Common myeloid progenitor, CD34-positive (primary cell): ENCODE results near the gene DDIT3.
"Not testable (repeated sequence)": the region's sequence is repeated elsewhere in the genome, so short reads cannot be mapped to it uniquely, and the experiment has no call there.

Source experiments
- CTCF ChIA-PET: fragments of 350-600 bp; sonication (Branson Sonifier 250); formaldehyde crosslinking; loops from one replicate; lab custom pipeline; 2021; ENCODE audit warnings: antibody characterized with exemption; lab: Charles Lee
- POLR2A ChIA-PET: fragments of 350-600 bp; sonication (Branson Sonifier 250); formaldehyde crosslinking; loops from one replicate; lab custom pipeline; 2021; ENCODE audit warnings: antibody characterized with exemption; lab: Charles Lee
- DNase-seq, 3 donors: peaks; one replicate each; pipeline versions ENCODE4 v3.0.0 to v3.0.0-alpha.2; 2013
- H3K27ac ChIP-seq, 2 experiments: 1 replicate in 1 of 2; 2 replicates in 1 of 2; pipeline ENCODE4 v1.7.0; 2013; ENCODE audit warnings: inconsistent platforms in 2 of 2, low read length in 2 of 2, mild to moderate bottlenecking in 2 of 2, low read depth in 1 of 2, moderate library complexity in 1 of 2; ENCODE audit not compliant: severe bottlenecking in 2 of 2, insufficient read depth in 1 of 2, poor library complexity in 1 of 2
- H3K27me3 ChIP-seq, 5 experiments: replicated peaks in 2 of 5; 1 replicate in 3 of 5; 2 replicates in 2 of 5; pipeline versions ENCODE4 v1.6.1 to v1.7.0; 2013; ENCODE audit warnings: low read length in 4 of 5, mild to moderate bottlenecking in 2 of 5, moderate library complexity in 2 of 5, inconsistent platforms in 1 of 5; ENCODE audit not compliant: insufficient read depth in 5 of 5, control insufficient read depth in 4 of 5
- H3K36me3 ChIP-seq, 4 experiments: 1 replicate in 2 of 4; 2 replicates in 2 of 4; pipeline versions ENCODE4 v1.6.1 to v1.7.0; 2013; ENCODE audit warnings: low read length in 3 of 4, control low read depth in 1 of 4, mild to moderate bottlenecking in 1 of 4; ENCODE audit not compliant: control insufficient read depth in 4 of 4, insufficient read depth in 4 of 4
- H3K4me1 ChIP-seq, 4 experiments: 1 replicate in 3 of 4; 2 replicates in 1 of 4; pipeline versions ENCODE4 v1.6.1 to v1.7.1; 2013; ENCODE audit warnings: low read length in 3 of 4, mild to moderate bottlenecking in 3 of 4, control low read depth in 1 of 4, inconsistent platforms in 1 of 4, moderate library complexity in 1 of 4; ENCODE audit not compliant: control insufficient read depth in 4 of 4, insufficient read depth in 4 of 4; ENCODE audit errors: control extremely low read depth in 1 of 4
- H3K4me3 ChIP-seq, 7 experiments: 1 replicate in 4 of 7; 2 replicates in 3 of 7; pipeline versions ENCODE4 v1.5.1 to v1.7.0; 2013; ENCODE audit warnings: mild to moderate bottlenecking in 7 of 7, low read length in 6 of 7, moderate library complexity in 6 of 7, inconsistent platforms in 2 of 7, low read depth in 2 of 7, control low read depth in 1 of 7; ENCODE audit not compliant: insufficient read depth in 4 of 7, control insufficient read depth in 1 of 7; ENCODE audit errors: extremely low read depth in 1 of 7
- H3K9me3 ChIP-seq, 5 experiments: 1 replicate in 4 of 5; 2 replicates in 1 of 5; pipeline versions ENCODE4 v1.6.1 to v1.7.1; 2013; ENCODE audit warnings: low read length in 4 of 5, mild to moderate bottlenecking in 2 of 5, inconsistent platforms in 1 of 5, low read depth in 1 of 5, moderate library complexity in 1 of 5; ENCODE audit not compliant: control insufficient read depth in 4 of 5, insufficient read depth in 2 of 5; ENCODE audit errors: control extremely low read depth in 1 of 5
- WGBS: methylation state at CpG from one replicate; pipeline ENCODE4 v1.1.5; 2013; ENCODE audit not compliant: insufficient coverage; 5-methylcytosine and 5-hydroxymethylcytosine counted together

The DDIT3 gene

DNA sequence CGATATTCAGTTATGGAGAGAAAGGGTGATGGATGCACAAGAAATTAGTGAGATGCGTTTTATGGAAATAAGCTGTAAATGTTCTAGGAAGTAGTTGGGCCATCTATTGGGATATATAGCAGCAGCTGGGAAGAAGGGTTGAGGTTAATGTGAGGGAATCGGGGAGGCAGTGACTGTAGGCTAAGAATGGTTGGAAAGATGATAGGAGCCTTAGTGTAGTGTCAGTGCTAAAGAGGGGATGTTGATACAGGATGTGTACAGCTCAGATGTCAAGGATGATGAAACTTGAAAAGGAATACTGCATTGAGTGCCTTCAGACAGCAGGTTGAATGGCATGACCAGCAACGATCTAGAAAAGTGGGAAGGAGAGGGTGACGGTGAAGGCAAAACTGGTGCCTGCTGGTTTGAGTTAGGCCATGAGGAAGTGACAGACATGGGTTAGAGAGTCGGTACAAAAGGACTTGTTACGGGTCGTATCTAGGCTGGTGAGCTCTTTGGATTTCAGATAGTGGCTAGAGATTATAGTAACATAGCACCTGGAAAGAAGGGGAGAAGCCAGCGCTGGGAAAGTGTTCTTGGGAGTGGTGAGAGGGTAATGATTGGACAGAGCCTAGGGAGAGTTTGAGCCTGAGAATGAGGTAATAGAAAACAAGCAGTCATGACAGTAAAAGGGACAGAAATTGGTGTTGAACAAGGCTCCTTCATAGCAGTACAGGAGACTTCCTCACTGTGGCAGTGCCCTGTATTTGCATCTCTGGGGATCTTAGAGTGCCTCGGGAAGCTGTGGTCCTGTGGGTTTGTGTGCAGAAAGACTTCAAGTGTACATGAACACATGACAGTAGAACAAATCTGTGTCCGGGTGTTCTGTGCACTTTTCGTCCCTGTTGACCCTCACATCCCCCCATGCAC, 22.8 kb downstream of the DDIT3 start:
- Histone ChIP-seq H3K9me3 (no peaks in the 10 kb centered on the region), H3K4me3 (no peak overlapping the region), H3K27me3 (no peaks in the 10 kb centered on the region), H3K27ac (no peak overlapping the region), H3K4me1 (no peaks in the 10 kb centered on the region), H3K36me3 (peaks cover 21 to 69% (median 52%) of the 10 kb centered on the region in 4 experiments)
- no peak for DNase-seq
- 98% methylated on average over 12 of the region's 12 CpGs for WGBS
- ChIA-PET CTCF (interaction anchor here (0.8 to 1.7 kb wide), 5 partner anchors 15 to 35 kb away, joined by 3 to 6 read pairs (median 4); no protein-coding TSS in a partner anchor), POLR2A (interaction anchor here (0.7 kb wide), 1 partner anchor 41 kb away, joined by 6 read pairs; no protein-coding TSS in a partner anchor)

DNA sequence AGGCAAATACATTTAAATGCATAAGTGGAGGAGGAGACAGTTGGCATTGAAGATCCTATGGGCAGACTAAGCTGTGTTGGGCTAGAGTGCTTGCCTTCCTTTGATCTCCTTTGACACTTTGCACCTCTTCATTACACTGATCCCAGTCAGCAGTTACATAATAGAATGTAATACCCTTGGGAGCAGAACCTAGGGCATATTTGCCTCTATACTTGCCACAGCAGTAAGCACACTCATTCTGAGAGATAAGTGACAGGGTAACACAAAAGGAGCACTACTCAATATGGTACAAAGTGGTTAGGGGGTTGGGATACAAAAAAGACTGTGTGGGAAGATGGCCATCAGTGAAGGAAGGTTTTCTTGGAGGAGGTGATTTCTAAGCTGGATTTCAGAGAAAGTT, 23.5 kb downstream of the DDIT3 start:
- no peak overlapping the region for H3K4me3 ChIP-seq
- no peak for DNase-seq
- H3K27me3 ChIP-seq: no peaks in the 10 kb centered on the region
- no peaks in the 10 kb centered on the region for H3K9me3 ChIP-seq
- ChIA-PET POLR2A (interaction anchor here (0.7 kb wide), 1 partner anchor 42 kb away, joined by 6 read pairs; no protein-coding TSS in a partner anchor), CTCF (interaction anchor here (0.8 to 1.7 kb wide), 5 partner anchors 16 to 35 kb away, joined by 3 to 6 read pairs (median 4); no protein-coding TSS in a partner anchor)
- H3K4me1 ChIP-seq: no peaks in the 10 kb centered on the region
- no peak overlapping the region for H3K27ac ChIP-seq
- H3K36me3 ChIP-seq: peaks cover 21 to 68% (median 48%) of the 10 kb centered on the region in 4 experiments

DNA sequence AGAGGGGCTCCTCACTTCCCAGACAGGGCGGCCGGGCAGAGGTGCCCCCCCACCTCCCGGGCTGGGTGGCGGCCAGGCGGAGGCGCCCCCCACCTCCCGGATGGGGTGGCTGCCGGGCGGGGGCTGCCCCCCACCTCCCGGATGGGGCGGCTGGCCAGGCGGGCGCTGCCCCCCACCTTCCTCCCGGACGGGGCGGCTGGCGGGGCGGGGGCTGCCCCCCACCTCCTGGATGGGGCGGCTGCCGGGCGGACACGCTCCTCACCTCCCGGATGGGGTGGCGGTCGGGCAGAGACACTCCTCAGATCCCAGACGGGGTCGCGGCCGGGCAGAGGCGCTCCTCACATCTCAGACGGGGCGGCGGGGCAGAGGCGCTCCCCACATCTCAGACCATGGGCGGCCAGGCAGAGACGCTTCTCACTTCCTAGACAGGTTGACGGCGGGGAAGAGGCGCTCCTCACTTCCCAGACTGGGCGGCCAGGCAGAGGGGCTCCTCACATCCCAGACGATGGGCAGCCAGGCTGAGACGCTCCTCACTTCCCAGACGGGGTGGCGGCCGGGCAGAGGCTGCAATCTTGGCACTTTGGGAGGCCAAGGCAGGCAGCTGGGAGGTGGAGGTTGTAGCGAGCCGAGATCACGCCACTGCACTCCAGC, 25.1 kb downstream of the DDIT3 start:
- H3K27ac ChIP-seq, DNase-seq, H3K9me3 ChIP-seq, POLR2A ChIA-PET, H3K27me3 ChIP-seq, H3K4me3 ChIP-seq, CTCF ChIA-PET, H3K4me1 ChIP-seq: not testable (repeated sequence)
- WGBS: 97% methylated on average over 21 of the region's 48 CpGs
- peaks cover 18 to 67% (median 44%) of the 10 kb centered on the region in 4 experiments for H3K36me3 ChIP-seq

DNA sequence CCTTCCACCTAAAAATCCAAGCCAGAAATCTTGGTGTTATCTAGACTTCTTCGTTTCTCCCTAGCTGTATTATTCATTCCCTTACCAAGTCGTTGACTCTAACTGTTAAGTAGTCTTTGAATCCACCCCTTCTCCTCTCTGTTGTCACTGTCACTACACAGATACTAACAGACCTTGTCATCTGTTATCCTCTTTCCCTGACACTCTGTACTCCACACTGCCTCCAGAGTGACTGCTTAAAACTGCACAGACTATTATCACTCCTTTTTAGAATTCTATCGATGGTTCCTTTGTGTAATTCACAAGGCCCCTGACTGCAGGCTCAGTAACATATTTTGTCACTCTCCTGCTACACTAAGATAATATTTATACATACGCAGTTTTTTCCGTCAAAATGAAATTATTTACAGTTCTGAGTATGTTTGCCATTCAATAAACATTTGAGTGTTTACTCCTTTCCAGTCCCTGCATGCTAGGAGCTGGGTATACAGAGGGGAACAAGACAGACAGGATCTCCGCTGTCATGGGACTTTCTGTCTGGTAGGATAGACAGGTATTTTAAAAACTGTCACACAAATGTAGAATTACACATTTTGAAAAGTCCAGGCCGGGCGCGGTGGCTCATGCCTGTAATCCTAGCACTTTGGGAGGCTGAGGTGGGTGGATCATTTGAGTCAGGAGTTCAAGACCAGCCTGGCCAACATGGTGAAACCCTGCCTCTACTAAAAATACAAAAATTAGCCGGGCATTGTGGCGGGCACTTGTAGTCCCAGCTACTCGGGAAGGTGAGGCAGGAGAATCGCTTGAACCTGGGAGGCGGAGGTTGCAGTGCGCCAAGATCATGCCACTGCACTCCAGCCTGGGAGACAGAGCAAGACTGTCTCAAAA, 28.7 kb downstream of the DDIT3 start:
- no peak overlapping the region for H3K4me3 ChIP-seq
- POLR2A ChIA-PET: no interaction called here
- H3K27me3 ChIP-seq: no peaks in the 10 kb centered on the region
- peaks cover 0 to 17% (median 14%) of the 10 kb centered on the region in 4 experiments for H3K4me1 ChIP-seq
- H3K27ac ChIP-seq: no peak overlapping the region
- peak; percentile 25 to 61 (median 57) for DNase-seq
- CTCF ChIA-PET: interaction anchor here (0.8 to 3.4 kb wide), 7 partner anchors 11 to 33 kb away, joined by 3 to 14 read pairs (median 4); partner anchors contain the start of genes ARHGAP9 and GLI1
- peaks cover 9 to 48% (median 27%) of the 10 kb centered on the region in 4 experiments for H3K36me3 ChIP-seq
- H3K9me3 ChIP-seq: no peaks in the 10 kb centered on the region
- 100% methylated on average over 7 of the region's 15 CpGs for WGBS

DNA sequence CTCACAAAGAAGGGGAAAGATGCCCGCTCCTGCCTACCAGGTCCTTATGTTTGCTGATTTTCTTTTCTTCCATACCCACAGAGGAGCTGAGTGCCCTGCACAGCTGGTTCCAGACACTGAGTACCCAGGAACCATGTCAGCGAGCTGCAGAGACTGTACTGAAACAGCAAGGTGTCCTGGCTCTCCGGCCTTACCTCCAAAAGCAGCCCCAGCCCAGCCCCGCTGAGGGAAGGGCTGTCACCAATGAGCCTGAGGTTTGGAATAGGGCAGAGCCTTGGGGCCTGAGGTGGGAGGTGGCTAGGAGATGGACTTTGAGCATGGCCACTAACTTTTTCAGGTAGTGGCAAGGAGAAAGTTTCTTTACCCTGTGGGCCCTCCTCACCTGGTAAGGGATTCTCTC, 30.2 kb downstream of the DDIT3 start:
- Histone ChIP-seq H3K4me1 (peaks cover 0 to 17% (median 14%) of the 10 kb centered on the region in 4 experiments), H3K4me3 (no peak overlapping the region), H3K27ac (peak overlapping the region in 1 of 2 experiments; percentile 14), H3K36me3 (peaks cover 9 to 39% (median 24%) of the 10 kb centered on the region in 4 experiments), H3K27me3 (no peaks in the 10 kb centered on the region), H3K9me3 (no peaks in the 10 kb centered on the region)
- DNase-seq: no peak
- CTCF ChIA-PET: interaction anchor here (0.7 to 3.4 kb wide), 8 partner anchors 9 to 85 kb away, joined by 3 to 14 read pairs (median 4); partner anchors contain the start of genes ARHGAP9 and GLI1
- 96% methylated on average over 4 of the region's 4 CpGs for WGBS
- POLR2A ChIA-PET: no interaction called here

DNA sequence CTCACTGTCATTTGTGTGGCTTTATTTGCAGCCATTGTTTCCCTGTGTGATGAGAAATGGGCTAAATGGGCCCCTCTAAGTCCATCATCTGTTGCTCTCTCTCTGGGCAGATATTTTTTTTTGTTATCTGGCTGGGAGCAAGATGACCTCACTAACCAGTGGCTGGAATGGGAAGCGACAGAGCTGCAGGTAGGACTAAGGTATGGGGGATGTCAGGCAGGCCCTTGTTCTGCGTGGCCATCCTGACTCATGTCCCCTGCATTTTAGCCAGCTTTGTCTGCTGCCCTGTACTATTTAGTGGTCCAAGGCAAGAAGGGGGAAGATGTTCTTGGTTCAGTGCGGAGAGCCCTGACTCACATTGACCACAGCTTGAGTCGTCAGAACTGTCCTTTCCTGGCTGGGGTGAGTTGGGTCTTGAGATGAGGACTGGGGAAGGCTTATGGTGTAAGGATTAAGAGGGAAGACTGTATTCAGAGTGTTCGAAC, 31.1 kb downstream of the DDIT3 start:
- Histone ChIP-seq H3K27ac (peak overlapping the region in 1 of 2 experiments; percentile 97), H3K36me3 (peaks cover 9 to 38% (median 24%) of the 10 kb centered on the region in 4 experiments), H3K27me3 (no peaks in the 10 kb centered on the region), H3K9me3 (no peaks in the 10 kb centered on the region), H3K4me1 (peaks cover 0 to 17% (median 14%) of the 10 kb centered on the region in 4 experiments), H3K4me3 (peak overlapping the region in 2 of 7 experiments; percentile 86 to 99)
- no peak for DNase-seq
- WGBS: 96% methylated on average over 3 of the region's 5 CpGs
- CTCF ChIA-PET: interaction anchor here (1.3 to 3.4 kb wide), 5 partner anchors 8 to 86 kb away, joined by 3 to 14 read pairs (median 7); partner anchors contain the start of genes ARHGAP9 and GLI1
- POLR2A ChIA-PET: interaction anchor here (1.4 to 1.6 kb wide), 3 partner anchors 9 to 27 kb away, joined by 3 to 8 read pairs (median 4); partner anchors contain the start of gene ARHGAP9
